OCI-LY7 (cell line): ENCODE data around the gene XK.

ENCODE experiments used
- EZH2phosphoT487 ChIP-seq: fragments of 200-600 bp; sonication (generic); IDR thresholded peaks from 2 replicates; pipeline ENCODE4 v1.6.1; 2018; ENCODE audit warnings: low read depth, borderline replicate concordance, mild to moderate bottlenecking, mixed run types, antibody characterized with exemption, low read length, moderate library complexity, mixed read lengths
- TF ChIP-seq, protein P1 (sequence below): fragments of 200-600 bp; sonication (generic); conservative IDR thresholded peaks from 2 replicates; pipeline ENCODE4 v1.5.1; 2014; ENCODE audit warnings: mild to moderate bottlenecking, antibody characterized with exemption, low read length, moderate library complexity, mixed read lengths

DNA sequence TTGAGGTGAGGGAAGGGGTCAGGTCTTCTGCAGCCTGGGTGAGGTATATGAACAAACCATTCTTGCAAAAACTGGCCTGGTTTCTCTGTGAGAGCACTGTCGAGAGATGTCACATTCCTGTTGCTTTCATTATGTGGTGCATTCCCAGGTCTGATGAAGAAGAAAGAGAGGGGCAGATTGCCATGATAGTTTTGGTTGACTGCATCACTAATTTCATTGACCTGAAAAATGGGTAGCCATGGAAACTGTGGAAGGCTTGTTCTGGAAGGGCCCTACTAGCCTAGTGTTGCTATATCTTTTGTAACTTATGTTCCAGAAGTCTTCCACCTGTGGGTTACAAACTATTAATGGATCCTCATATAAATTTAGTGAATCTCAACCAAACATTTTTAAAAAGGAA is 61.4 kb downstream of the XK start:
- TF ChIP-seq, protein P1, sequence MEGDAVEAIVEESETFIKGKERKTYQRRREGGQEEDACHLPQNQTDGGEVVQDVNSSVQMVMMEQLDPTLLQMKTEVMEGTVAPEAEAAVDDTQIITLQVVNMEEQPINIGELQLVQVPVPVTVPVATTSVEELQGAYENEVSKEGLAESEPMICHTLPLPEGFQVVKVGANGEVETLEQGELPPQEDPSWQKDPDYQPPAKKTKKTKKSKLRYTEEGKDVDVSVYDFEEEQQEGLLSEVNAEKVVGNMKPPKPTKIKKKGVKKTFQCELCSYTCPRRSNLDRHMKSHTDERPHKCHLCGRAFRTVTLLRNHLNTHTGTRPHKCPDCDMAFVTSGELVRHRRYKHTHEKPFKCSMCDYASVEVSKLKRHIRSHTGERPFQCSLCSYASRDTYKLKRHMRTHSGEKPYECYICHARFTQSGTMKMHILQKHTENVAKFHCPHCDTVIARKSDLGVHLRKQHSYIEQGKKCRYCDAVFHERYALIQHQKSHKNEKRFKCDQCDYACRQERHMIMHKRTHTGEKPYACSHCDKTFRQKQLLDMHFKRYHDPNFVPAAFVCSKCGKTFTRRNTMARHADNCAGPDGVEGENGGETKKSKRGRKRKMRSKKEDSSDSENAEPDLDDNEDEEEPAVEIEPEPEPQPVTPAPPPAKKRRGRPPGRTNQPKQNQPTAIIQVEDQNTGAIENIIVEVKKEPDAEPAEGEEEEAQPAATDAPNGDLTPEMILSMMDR: no peak
- TF ChIP-seq EZH2phosphoT487: no peak
